SJCRH30 (cell line): Measurements from ENCODE around the gene ZNF302. TPM values are rescaled to one million over a fixed set of nuclear protein-coding genes. Genes with fewer than 3 reads are reported as not detected.
A peak's percentile ranks its signal among the peaks of the same experiment; 100 is the strongest.
"Not testable (repeated sequence)": the region's sequence is repeated elsewhere in the genome, so short reads cannot be mapped to it uniquely, and the experiment has no call there.

ENCODE experiments used
- DNase-seq, 2 experiments: peaks; one replicate each; pipeline ENCODE4 v3.0.0-alpha.2; 2015 to 2020
- H3K27ac ChIP-seq: fragments of 250-450 bp; sonication (Bioruptor Pico); 2 replicates; pipeline ENCODE4 v1.5.1; 2020; ENCODE audit warnings: mild to moderate bottlenecking, moderate library complexity
- H3K27me3 ChIP-seq: fragments of 250-450 bp; sonication (Bioruptor Pico); 2 replicates; pipeline ENCODE4 v1.5.1; 2020; ENCODE audit warnings: mild to moderate bottlenecking, moderate library complexity
- H3K36me3 ChIP-seq: fragments of 250-450 bp; sonication (Bioruptor Pico); 2 replicates; pipeline ENCODE4 v1.5.1; 2020; ENCODE audit warnings: mild to moderate bottlenecking, moderate library complexity
- H3K4me1 ChIP-seq: fragments of 250-450 bp; sonication (Bioruptor Pico); 2 replicates; pipeline ENCODE4 v1.5.1; 2020; ENCODE audit warnings: mild to moderate bottlenecking, moderate library complexity
- H3K4me3 ChIP-seq: fragments of 250-450 bp; sonication (Bioruptor Pico); 2 replicates; pipeline ENCODE4 v1.5.1; 2020; ENCODE audit warnings: mild to moderate bottlenecking, moderate library complexity
- H3K9me3 ChIP-seq: fragments of 250-450 bp; sonication (Bioruptor Pico); replicated peaks from 2 replicates; pipeline ENCODE4 v1.5.1; 2020; ENCODE audit warnings: mild to moderate bottlenecking, moderate library complexity
- total RNA-seq: library from RNA; depleted of rRNA; stranded (reverse); fragments of >200 nt; shearing (Covaris generic); gene quantifications from 2 replicates; pipeline ENCODE4 v1.2.3, GENCODE V29; 2014

ZNF302 gene
- total RNA-seq, 1 experiment from 2014 or later: 47.7 TPM

DNA sequence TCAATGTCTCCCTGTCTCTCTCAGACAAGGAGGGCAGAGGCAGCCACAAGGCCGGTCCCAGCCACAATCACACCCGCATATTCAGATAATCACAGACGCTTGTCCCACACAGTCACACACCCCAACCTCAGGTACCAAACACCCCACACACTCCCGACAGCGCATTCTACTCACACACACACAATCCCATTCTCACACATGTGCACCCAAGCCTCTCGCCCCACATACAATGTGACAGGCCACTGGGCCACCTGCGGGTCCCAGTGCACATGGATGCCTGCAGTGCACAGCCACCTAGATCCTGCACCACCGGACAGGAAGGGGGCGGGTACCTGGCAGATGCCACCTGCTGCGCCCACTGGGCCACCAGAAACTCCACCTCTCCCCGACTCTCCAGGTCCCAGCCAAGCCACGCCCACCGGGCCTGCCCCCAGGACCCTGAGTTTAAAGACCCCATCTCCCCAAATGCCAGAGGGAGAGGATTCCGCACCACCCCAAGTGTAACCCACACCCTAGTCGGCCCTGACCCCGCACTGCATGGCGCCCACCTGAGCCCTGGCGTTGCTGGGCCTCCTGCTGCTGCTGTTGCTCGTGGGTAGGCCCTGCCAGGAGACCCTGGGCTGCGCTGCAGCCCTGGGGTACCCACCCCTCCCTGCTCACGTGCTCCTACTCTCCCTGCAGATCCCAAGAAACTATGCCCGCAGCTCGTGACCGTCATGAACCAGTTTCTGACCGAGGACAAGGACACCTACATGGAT is 11.1 kb upstream of the ZNF302 start:
- Histone ChIP-seq H3K4me1 (no peaks in the 10 kb centered on the region), H3K27me3 (no peaks in the 10 kb centered on the region), H3K9me3 (no peaks in the 10 kb centered on the region), H3K4me3 (no peak overlapping the region), H3K36me3 (no peaks in the 10 kb centered on the region), H3K27ac (no peak overlapping the region)
- no peak for DNase-seq

DNA sequence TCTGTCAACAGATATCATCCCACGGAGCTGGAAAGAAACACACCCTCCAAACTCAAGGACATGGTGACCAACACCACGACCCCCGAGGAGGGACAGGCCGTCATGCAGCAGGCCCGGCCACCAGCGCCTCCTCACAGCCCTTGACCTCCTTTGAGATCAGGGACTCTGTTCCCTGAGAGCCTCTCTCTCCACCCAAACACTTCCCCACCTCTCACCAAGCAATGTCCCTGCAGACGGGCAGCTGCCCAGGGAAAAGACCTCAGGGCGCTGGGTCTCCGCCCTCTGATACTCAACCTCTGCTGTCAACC is 10.6 kb upstream of the ZNF302 start:
- no peak overlapping the region for H3K27ac ChIP-seq

GRCh38 chr19:34667349-34668076 is 10.0 kb upstream of the ZNF302 start:
- Histone ChIP-seq H3K27ac (peak overlapping the region; percentile 57), H3K27me3 (no peaks in the 10 kb centered on the region), H3K9me3 (no peaks in the 10 kb centered on the region), H3K4me1 (no peaks in the 10 kb centered on the region), H3K36me3 (no peaks in the 10 kb centered on the region), H3K4me3 (peak overlapping the region; percentile 60)
- DNase-seq: peak in 1 of 2 experiments; percentile 23

More for the DNA sequence above, 10.6 kb upstream of the ZNF302 start:
- Histone ChIP-seq H3K9me3 (no peaks in the 10 kb centered on the region), H3K36me3 (no peaks in the 10 kb centered on the region), H3K4me1 (no peaks in the 10 kb centered on the region), H3K27me3 (no peaks in the 10 kb centered on the region), H3K4me3 (peak overlapping the region; percentile 60)
- DNase-seq: no peak

DNA sequence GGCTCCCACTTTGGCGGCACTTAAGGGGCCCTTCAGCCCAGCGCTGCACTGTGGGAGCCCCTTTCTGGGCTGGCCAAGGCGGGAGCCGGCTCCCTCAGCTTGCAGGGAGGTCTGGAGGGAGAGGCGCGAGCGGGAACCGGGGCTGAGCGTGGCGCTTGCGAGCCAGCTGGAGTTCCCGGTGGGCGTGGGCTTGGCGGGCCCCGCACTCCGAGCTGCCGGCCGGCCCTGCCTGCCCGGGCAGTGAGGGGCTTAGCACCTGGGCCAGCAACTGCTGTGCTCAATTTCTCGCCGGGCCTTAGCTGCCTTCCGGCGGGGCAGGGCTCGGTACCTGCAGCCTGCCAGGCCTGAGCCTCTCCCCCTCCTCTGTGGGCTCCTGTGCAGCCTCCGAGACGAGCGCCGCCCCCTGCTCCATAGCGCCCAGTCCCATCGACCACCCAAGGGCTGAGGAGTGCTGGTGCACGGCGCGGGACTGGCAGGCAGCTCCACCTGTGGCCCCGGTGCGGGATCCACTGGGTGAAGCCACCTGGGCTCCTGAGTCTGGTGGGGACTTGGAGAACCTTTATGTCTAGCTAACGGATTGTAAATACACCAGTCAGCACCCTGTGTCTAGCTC is 9.3 kb upstream of the ZNF302 start:
- H3K27me3 ChIP-seq, H3K4me1 ChIP-seq, H3K36me3 ChIP-seq, DNase-seq, H3K9me3 ChIP-seq: not testable (repeated sequence)
- H3K4me3 ChIP-seq: peak overlapping the region; percentile 60
- peak overlapping the region; percentile 57 for H3K27ac ChIP-seq

DNA sequence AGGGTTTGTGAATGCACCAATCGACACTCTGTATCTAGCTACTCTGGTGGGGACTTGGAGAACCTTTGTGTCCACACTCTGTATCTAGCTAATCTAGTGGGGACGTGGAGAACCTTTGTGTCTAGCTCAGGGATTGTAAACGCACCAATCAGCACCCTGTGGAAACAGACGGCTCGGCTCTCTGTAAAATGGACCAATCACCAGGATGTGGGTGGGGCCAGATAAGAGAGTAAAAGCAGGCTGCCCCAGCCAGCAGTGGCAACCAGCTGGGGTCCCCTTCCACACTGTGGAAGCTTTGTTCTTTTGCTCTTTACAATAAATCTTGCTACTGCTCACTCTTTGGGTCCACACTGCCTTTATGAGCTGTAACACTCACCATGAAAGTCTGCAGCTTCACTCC is 8.8 kb upstream of the ZNF302 start:
- Histone ChIP-seq H3K27ac (peak overlapping the region; percentile 57), H3K4me3 (peak overlapping the region; percentile 60)
- H3K27me3 ChIP-seq, H3K9me3 ChIP-seq, H3K4me1 ChIP-seq, H3K36me3 ChIP-seq: not testable (repeated sequence)
- DNase-seq: peak in 1 of 2 experiments; percentile 50

DNA sequence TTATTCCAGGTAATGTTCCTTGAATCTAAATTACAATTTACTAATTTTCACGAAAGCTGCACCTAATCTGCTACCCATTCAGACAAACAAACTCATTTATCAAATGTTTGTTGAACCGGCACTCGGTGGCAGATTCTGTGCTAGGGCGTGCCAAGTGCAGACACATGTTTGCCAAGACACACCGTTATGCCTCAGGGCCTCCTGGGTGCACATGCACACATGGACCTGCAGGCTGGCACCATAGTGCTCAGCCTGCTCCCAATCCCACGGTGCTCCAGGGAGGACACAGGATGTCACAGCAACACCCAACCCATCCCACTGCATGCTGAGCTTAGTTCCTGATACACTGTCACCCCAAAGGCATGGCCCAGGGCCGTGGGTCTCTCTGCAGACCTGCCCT is 8.2 kb upstream of the ZNF302 start:
- no peak for DNase-seq
- H3K4me3 ChIP-seq: no peak overlapping the region
- H3K36me3 ChIP-seq: no peaks in the 10 kb centered on the region
- H3K27me3 ChIP-seq: no peaks in the 10 kb centered on the region
- no peaks in the 10 kb centered on the region for H3K4me1 ChIP-seq
- H3K27ac ChIP-seq: no peak overlapping the region
- no peaks in the 10 kb centered on the region for H3K9me3 ChIP-seq

DNA sequence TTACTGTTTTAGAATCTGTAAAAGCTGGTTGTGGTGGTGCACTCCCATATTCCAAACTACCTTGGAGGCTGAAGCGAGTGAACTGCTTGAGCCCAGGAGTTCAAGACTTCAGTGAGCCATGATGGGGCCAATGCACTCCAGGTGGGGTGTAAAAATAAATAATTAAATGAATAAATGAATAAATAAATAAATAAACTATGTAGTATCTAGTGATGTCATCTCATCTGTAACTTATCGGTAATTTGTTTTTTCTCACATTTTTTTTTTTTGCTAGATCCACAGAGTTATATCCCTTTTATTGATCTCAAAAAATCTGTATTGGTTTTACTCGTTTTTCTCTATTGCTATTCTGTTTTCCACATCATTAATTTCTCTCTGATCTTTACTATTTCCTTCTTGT is 5.5 kb upstream of the ZNF302 start:
- Histone ChIP-seq H3K36me3 (no peaks in the 10 kb centered on the region), H3K9me3 (no peaks in the 10 kb centered on the region), H3K4me3 (no peak overlapping the region), H3K4me1 (peaks cover 4% of the 10 kb centered on the region; the same call in 1 of the 2 replicates), H3K27me3 (no peaks in the 10 kb centered on the region), H3K27ac (no peak overlapping the region)
- DNase-seq: no peak

DNA sequence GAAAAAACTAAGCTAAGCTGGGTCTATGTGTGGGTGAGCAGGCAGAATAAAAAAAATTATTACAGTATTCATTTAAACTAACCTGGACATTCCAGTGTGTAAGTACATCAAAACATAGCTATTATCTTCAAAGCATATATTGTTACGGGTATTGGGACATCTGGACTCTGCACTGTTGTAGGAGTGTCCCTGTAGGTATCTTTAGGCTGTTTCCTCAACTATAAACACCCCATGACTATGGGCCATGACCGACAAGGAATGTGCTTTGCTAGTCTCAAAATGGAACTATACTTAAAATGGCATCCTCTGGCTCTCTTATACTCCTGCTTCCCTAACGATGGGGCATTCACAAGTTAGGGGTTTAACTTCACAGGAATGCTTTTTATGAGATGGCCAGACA is 3.9 kb upstream of the ZNF302 start:
- H3K4me1 ChIP-seq: peaks cover 4% of the 10 kb centered on the region; the same call in 1 of the 2 replicates
- H3K27ac ChIP-seq: no peak overlapping the region
- no peak for DNase-seq
- H3K9me3 ChIP-seq: 0 out of 2 replicates have a peak, but pooled peaks cover under 1% of the 10 kb centered on the region
- peaks cover 1% of the 10 kb centered on the region for H3K36me3 ChIP-seq
- H3K27me3 ChIP-seq: no peaks in the 10 kb centered on the region
- no peak overlapping the region for H3K4me3 ChIP-seq

DNA sequence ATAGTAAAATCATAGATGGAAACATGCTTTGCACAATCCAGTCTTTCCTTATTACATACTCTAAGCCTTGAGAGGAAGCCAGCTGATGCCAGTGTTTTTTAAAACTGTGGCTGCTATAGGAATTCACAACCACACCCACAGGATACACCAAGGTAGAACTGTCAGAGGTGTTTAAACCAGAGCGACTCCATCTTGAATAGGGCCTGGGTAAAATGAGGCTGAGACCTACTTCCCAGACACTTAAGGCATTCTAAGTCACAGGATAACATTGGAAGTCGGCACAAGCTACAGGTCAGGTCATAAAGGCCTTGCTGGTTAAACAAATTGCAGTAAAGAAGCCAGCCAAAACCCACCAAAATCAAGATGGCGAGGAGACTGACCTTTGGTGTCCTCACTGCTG is 2.2 kb upstream of the ZNF302 start:
- no peak for DNase-seq
- Histone ChIP-seq H3K9me3 (peaks cover 8% of the 10 kb centered on the region), H3K36me3 (peaks cover 15% of the 10 kb centered on the region), H3K27ac (no peak overlapping the region), H3K4me3 (no peak overlapping the region), H3K27me3 (no peaks in the 10 kb centered on the region), H3K4me1 (peaks cover 4% of the 10 kb centered on the region; the same call in 1 of the 2 replicates)

DNA sequence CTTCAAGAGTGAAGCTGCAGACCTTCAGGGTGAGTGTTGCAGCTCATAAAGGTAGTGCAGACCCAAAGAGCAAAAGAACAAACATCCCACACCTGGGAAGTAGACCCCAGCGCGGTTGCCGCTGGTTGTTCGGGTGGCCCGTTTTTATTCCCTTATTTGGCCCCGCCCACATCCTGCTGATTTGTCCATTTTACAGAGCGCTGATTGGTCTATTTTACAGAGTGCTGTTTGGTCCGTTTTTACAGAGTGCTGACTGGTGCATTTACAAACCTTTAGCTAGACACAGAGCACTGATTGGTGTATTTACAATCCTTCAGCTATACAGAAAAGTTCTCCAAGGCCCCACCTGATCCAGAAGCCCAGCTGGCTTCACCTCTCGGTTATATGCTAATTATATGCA is 1.6 kb upstream of the ZNF302 start:
- Histone ChIP-seq H3K9me3 (peaks cover 8% of the 10 kb centered on the region), H3K4me1 (peaks cover 4% of the 10 kb centered on the region; the same call in 1 of the 2 replicates), H3K27me3 (no peaks in the 10 kb centered on the region), H3K36me3 (peaks cover 22% of the 10 kb centered on the region), H3K4me3 (no peak overlapping the region), H3K27ac (no peak overlapping the region)
- DNase-seq: no peak

GRCh38 chr19:34676697-34677385 is 637 bp upstream of the ZNF302 start, which contains the start of gene SCGB2B2:
Gene SCGB2B2 (minus strand): TSS chr19:34677159. CDS start chr19:34594563, 82,596 bp downstream.
- H3K27me3 ChIP-seq: no peaks in the 10 kb centered on the region
- H3K4me1 ChIP-seq: peaks cover 4% of the 10 kb centered on the region; the same call in 1 of the 2 replicates
- DNase-seq: peak; percentile 78 to 93
- peak within 1 kb of the TSS; percentile 98 for H3K27ac ChIP-seq
- peaks cover 31% of the 10 kb centered on the region for H3K36me3 ChIP-seq
- H3K9me3 ChIP-seq: peaks cover 8% of the 10 kb centered on the region
- H3K4me3 ChIP-seq: peak within 1 kb of the TSS; percentile 96

DNA sequence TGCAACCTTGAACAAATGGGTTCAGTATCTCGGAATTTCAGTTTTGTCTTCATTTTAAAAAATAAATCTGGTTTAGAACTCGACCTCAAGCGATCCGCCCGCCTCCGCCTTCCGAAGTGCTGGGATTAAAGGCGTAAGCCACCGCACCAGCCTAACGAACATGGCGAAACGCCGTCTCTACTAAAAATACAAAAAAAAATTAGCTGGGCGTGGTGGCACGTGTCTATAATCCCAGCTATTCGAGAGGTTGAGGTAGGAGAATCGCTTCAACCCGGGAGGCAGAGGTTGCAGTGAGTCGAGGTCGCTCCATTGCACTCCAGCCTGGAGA is 571 bp downstream of the ZNF302 start:
- Histone ChIP-seq H3K27ac (peak overlapping the region; percentile 98), H3K4me3 (peak overlapping the region; percentile 96), H3K36me3 (peaks cover 43% of the 10 kb centered on the region), H3K9me3 (peaks cover 10% of the 10 kb centered on the region), H3K27me3 (no peaks in the 10 kb centered on the region), H3K4me1 (peaks cover 4% of the 10 kb centered on the region; the same call in 1 of the 2 replicates)
- no peak for DNase-seq

- DNase-seq: no peak
- peaks cover 47% of the 10 kb centered on the region for H3K36me3 ChIP-seq
- H3K4me3 ChIP-seq: peak overlapping the region; percentile 96
- H3K27ac ChIP-seq: no peak overlapping the region
- H3K27me3 ChIP-seq: no peaks in the 10 kb centered on the region
- H3K9me3 ChIP-seq: peaks cover 12% of the 10 kb centered on the region
- H3K4me1 ChIP-seq: peaks cover 4% of the 10 kb centered on the region; the same call in 1 of the 2 replicates
Observed at GRCh38 chr19:34678421-34678820, 943 bp downstream of the ZNF302 start.

DNA sequence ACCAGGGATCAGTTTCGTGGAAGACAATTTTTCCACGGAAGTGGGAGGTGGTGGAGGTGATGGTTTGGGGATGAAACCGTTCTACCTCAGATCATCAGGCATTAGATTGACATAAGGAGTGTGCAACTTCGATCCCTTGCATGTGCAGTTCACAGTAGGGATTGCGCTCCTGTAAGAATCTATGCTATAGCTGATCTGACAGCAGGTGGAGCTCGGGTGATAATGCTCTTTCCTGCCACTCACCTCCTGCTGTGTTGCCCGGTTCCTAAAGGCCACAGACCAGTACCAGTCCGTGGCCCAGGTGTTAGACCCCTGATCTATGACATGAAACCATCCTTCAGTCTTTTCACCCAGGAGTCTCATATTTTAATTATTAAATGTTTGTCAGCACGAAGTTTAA is 4.0 kb downstream of the ZNF302 start:
- peaks cover 61% of the 10 kb centered on the region for H3K36me3 ChIP-seq
- H3K27me3 ChIP-seq: no peaks in the 10 kb centered on the region
- DNase-seq: no peak
- peaks cover 2% of the 10 kb centered on the region; the same call in 1 of the 2 replicates for H3K4me1 ChIP-seq
- H3K4me3 ChIP-seq: no peak overlapping the region
- peaks cover 33% of the 10 kb centered on the region for H3K9me3 ChIP-seq
- no peak overlapping the region for H3K27ac ChIP-seq

GRCh38 chr19:34685266-34685665 is 7.8 kb downstream of the ZNF302 start:
- not testable (repeated sequence) for H3K4me3 ChIP-seq, H3K27ac ChIP-seq, H3K27me3 ChIP-seq, H3K4me1 ChIP-seq, DNase-seq
- H3K36me3 ChIP-seq: peaks cover 45% of the 10 kb centered on the region
- H3K9me3 ChIP-seq: peaks cover 27% of the 10 kb centered on the region
